Subcutaneous abdominal adipose tissue (tissue), 5 donors: Measurements from ENCODE around the gene POLR1A.
"Not testable (repeated sequence)": the region's sequence is repeated elsewhere in the genome, so short reads cannot be mapped to it uniquely, and the experiment has no call there.

Experiments used
- H3K27ac ChIP-seq: one replicate; pipeline ENCODE4 v1.7.0; 2013; ENCODE audit warnings: low read depth, mild to moderate bottlenecking, inconsistent platforms, low read length, moderate library complexity
- H3K27me3 ChIP-seq, 5 donors: one replicate each; pipeline ENCODE4 v1.7.0; 2013; ENCODE audit warnings: low read length in 5 of 5, inconsistent platforms in 1 of 5; ENCODE audit not compliant: control insufficient read depth in 5 of 5, insufficient read depth in 4 of 5
- H3K36me3 ChIP-seq, 5 donors: one replicate each; pipeline ENCODE4 v1.7.0; 2013; ENCODE audit warnings: low read length in 5 of 5; ENCODE audit not compliant: control insufficient read depth in 5 of 5, insufficient read depth in 5 of 5
- H3K4me1 ChIP-seq, 5 donors: one replicate each; pipeline ENCODE4 v1.7.0; 2013; ENCODE audit warnings: low read length in 5 of 5, mild to moderate bottlenecking in 3 of 5, moderate library complexity in 1 of 5; ENCODE audit not compliant: control insufficient read depth in 5 of 5, insufficient read depth in 5 of 5
- H3K4me3 ChIP-seq, 5 donors: one replicate each; pipeline ENCODE4 v1.7.0; 2013; ENCODE audit warnings: low read length in 5 of 5, low read depth in 1 of 5
- H3K9ac ChIP-seq, 5 donors: one replicate each; pipeline ENCODE4 v1.7.0; 2013; ENCODE audit warnings: low read length in 5 of 5, mild to moderate bottlenecking in 4 of 5, moderate library complexity in 3 of 5
- H3K9me3 ChIP-seq, 5 donors: one replicate each; pipeline ENCODE4 v1.7.0; 2013; ENCODE audit warnings: low read length in 5 of 5; ENCODE audit not compliant: control insufficient read depth in 5 of 5
- donor health status: healthy.
- donor health status: healthy.
- donor health status: healthy.
- donor health status: healthy.
- donor health status: healthy.

POLR1A gene

DNA sequence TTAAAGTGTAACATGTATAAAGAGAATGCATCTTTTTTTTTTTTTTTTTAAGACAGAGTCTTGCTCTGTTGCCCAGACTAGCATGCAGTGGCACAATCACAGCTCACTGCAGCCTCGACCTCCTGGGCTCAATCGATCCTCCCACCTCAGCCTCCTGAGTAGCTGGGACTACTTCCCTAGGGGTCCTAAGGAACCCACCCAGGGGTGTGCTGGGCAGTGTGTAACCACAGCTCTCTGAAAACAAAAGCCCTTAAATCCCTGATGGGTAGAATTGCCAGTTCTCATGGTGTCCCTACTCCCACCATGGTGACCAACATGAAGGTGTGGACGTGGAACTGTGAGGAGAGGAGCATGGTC, 111.3 kb downstream of the POLR1A start:
- H3K36me3 ChIP-seq = no peaks in the 10 kb centered on the region
- H3K27ac ChIP-seq = no peak overlapping the region
- H3K27me3 ChIP-seq = no peaks in the 10 kb centered on the region
- H3K9ac ChIP-seq = no peak overlapping the region
- H3K9me3 ChIP-seq = no peaks in the 10 kb centered on the region
- H3K4me1 ChIP-seq = peaks cover 12 to 60% (median 55%) of the 10 kb centered on the region in 5 donors
- H3K4me3 ChIP-seq = no peak overlapping the region

DNA sequence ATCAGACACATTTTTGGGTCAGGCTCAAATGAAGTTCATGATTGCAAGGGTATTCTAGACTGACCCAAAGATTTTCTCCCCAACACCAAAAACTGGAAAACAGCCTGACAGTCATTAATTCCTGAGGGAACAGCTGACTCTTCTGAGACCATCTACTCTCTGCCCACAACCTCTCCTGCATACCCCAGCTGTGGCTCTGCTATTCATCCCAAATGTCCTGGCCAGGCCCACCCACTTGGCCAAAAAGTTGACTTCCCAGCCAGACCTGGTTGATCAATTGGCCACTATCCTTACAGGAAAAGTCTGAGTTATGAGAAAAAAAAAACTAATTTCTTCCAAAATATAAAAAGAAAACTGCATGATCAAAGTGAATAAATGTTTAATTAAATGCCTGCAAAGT, 113.1 kb downstream of the POLR1A start:
- no peak overlapping the region for H3K4me3 ChIP-seq
- H3K36me3 ChIP-seq = no peaks in the 10 kb centered on the region
- H3K27ac ChIP-seq = no peak overlapping the region
- H3K4me1 ChIP-seq = peaks cover 6 to 57% (median 46%) of the 10 kb centered on the region in 5 donors
- no peaks in the 10 kb centered on the region for H3K27me3 ChIP-seq
- no peaks in the 10 kb centered on the region for H3K9me3 ChIP-seq
- no peak overlapping the region for H3K9ac ChIP-seq

DNA sequence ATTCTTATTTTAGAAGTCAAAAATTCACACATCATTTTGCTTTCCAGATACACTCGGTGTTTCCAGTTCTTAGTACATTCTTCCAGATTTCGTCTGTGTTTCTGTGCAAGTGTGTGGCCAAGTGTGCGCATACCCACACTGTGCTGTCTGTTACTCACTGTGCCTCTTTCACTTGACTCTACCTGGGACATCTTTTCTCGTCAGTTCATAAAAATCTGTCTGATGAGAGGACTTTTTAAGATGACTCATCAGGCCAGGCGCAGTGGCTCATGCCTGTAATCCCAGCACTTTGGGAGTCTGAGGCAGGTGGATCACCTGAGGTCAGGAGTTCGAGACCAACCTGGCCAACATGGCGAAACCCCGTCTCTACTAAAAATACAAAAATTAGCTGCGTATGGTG, 113.6 kb downstream of the POLR1A start:
- H3K27me3 ChIP-seq, H3K4me3 ChIP-seq, H3K36me3 ChIP-seq, H3K27ac ChIP-seq, H3K9me3 ChIP-seq, H3K9ac ChIP-seq: not testable (repeated sequence)
- peaks cover 3 to 57% (median 46%) of the 10 kb centered on the region in 5 donors for H3K4me1 ChIP-seq

DNA sequence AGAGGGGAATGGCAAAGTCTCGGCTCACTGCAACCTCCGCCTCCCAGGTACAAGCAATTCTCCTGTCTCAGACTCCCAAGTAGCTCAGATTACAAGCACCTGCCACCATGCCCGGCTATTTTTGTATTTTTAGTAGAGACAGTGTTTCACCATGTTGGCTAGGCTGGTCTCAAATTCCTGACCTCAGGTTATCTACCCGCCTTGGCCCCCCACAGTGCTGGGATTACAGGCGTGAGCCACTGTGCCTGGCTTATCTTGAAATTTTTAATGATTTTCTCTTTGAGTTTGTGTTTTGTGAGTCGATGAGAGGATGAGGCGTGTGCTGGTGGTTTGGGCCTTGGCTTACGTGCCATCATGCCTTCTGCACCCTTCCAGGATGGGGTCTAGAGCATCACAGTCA, 115.6 kb downstream of the POLR1A start:
- Histone ChIP-seq H3K36me3 (no peaks in the 10 kb centered on the region), H3K27me3 (no peaks in the 10 kb centered on the region), H3K4me1 (peaks cover 3 to 40% (median 29%) of the 10 kb centered on the region in 5 donors), H3K9ac (no peak overlapping the region), H3K9me3 (no peaks in the 10 kb centered on the region), H3K27ac (no peak overlapping the region), H3K4me3 (no peak overlapping the region)

DNA sequence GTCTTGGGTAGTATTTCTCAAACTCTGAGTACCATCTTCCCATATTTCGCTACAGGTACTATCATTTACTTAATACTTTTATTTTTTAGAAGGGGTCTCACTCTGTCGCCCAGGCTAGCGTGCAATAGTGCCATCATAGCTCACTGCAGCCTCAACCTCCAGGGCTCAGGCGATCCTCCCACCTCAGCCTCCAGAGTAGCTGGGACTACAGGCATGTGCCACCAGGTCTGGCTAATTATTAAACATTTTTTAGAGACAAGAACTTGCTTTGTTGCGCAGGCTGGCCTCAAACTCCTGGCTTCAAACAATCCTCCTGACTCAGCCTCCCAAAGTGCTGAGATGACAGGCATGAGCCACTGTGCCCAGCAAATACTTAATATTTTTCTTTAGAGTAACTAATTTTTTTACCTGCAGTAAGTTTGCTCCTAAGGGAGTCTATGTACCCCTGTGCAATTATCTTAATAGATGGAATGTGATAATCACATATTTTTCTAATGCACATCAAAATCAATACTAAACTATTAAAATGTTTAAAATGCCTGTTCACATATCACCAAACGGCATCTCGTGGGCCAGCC, 116.3 kb downstream of the POLR1A start:
- H3K27ac ChIP-seq = no peak overlapping the region

DNA sequence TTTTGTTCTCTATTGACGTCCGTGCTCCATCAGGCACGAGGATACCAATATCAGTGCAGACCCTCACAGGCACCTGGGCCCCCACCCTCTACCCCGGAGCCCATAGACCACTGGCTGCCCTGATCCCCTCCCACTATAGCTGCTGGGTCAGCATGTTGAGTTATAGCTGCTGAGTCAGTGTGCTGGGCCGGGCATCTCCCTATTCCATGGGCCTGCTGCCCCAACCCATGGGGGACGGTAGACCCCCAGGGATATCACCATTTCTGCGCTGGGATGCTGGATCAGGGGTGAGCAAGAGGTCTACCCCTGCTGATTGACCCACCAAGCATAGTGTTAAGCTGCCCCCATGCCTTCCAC, 116.8 kb downstream of the POLR1A start:
- H3K27ac ChIP-seq = peak overlapping the region; percentile 85
- H3K9ac ChIP-seq = no peak overlapping the region

More for the DNA sequence above, 116.3 kb downstream of the POLR1A start:
- H3K4me3 ChIP-seq = no peak overlapping the region
- H3K9ac ChIP-seq = no peak overlapping the region
- no peaks in the 10 kb centered on the region for H3K9me3 ChIP-seq
- no peaks in the 10 kb centered on the region for H3K27me3 ChIP-seq
- H3K4me1 ChIP-seq = peaks cover 3 to 35% (median 28%) of the 10 kb centered on the region in 5 donors
- no peaks in the 10 kb centered on the region for H3K36me3 ChIP-seq

DNA sequence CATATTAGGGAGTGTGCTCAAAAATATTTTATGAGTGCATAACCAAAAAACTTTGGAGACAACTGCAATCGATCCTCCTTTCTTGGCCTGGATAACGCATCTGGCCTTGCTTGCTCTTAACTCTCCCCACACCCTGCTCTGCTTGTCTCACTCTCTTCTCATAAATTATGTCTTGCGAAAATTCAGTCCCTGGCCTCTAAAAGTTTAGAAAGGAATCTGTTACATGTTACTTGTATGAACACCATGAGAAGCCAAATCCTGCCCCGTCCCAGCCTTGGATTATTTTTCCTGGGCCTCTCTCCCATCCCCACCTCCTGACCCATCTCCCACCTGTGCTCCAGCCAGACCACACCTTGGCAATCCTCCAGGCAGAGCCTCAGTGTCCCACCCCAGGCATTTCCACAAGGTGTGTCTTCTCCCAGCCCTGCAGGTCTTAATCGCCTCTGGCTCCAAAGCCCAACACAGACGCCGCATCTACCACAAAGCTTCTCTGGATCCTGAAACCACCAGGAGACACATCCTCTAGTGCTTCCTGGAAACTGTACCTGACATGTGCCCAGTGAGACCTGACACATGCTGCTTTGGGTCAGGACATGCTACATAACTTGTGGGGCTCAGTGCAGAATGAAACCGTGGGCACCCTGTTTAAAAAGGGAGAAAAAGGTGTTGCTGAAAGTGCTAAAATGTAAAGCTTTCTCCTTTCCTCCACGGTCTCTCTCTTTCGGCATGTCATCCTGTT, 117.3 kb downstream of the POLR1A start:
- Histone ChIP-seq H3K4me1 (peaks cover 3 to 27% (median 22%) of the 10 kb centered on the region in 5 donors), H3K9me3 (no peaks in the 10 kb centered on the region), H3K9ac (peak overlapping the region in 1 of 5 donors; percentile 54), H3K36me3 (no peaks in the 10 kb centered on the region), H3K4me3 (no peak overlapping the region), H3K27ac (peak overlapping the region; percentile 85), H3K27me3 (no peaks in the 10 kb centered on the region)

More for the DNA sequence above, 116.8 kb downstream of the POLR1A start:
- Histone ChIP-seq H3K36me3 (no peaks in the 10 kb centered on the region), H3K4me1 (peaks cover 3 to 30% (median 25%) of the 10 kb centered on the region in 5 donors), H3K27me3 (no peaks in the 10 kb centered on the region), H3K9me3 (no peaks in the 10 kb centered on the region), H3K4me3 (no peak overlapping the region)

DNA sequence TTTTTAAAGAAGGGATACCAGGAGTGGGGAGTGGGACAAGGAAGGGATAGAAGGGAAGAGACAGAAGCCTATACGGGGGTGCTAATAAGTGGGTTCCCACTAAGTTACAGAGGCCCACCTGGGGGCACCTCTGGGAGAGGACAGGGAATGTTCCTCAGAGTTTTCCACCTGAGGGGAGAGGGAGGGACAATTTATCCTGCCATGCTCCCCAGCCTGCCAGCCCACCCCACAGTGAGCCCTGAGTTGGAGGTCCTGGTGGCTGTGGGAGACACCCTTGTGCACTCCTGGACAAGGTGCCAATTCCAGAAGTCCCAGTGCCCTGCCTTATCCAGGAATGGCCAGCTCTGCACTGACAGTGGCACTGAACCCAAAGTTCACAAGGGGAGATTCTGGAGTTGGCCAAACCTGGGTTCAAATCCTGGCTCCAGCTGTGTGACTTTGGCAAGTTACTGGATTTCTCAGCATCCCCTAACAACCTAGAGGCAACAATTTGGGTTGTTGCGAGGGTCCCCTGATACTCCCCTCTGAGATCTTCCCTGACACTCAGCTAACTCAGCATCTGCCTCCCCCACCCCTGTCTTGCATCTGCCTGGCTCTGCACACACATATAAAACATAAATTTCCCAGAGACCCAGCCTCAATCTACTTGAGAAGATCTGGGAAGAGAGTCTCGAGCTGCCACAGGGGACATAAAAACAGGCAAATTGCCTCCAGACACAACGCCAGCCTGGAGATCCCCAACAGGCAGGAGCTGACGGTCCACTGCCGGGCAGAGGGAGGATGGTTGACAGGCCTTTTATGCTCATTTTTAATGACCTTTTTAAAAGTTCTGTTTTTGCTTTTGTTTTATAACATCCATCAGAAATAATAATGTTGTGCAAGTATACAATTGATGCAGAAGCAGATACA, 118.2 kb downstream of the POLR1A start:
- Histone ChIP-seq H3K27ac (peak overlapping the region; percentile 85), H3K9ac (no peak overlapping the region), H3K4me1 (peaks cover 3 to 25% (median 19%) of the 10 kb centered on the region in 5 donors), H3K9me3 (no peaks in the 10 kb centered on the region), H3K36me3 (no peaks in the 10 kb centered on the region), H3K27me3 (no peaks in the 10 kb centered on the region), H3K4me3 (no peak overlapping the region)

DNA sequence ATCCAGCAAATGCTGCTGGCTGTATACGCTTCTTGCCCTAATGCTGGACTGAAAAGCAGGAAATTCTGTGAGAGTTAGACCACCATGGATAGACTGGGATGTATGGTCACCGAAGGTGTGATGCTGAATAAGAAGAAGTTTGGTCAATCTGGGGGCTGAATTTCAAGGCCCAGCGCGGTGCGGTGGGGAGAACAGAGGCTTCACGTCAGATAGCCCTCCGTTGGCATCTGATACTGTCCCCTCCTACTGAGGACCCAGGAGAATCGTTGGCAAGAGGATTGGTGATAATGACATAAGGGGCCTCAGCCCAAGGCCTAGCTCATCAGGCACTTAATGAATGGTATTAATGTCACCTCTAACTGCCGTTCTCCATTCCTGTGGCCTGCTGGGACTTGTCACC, 119.6 kb downstream of the POLR1A start:
- H3K27ac ChIP-seq = no peak overlapping the region

DNA sequence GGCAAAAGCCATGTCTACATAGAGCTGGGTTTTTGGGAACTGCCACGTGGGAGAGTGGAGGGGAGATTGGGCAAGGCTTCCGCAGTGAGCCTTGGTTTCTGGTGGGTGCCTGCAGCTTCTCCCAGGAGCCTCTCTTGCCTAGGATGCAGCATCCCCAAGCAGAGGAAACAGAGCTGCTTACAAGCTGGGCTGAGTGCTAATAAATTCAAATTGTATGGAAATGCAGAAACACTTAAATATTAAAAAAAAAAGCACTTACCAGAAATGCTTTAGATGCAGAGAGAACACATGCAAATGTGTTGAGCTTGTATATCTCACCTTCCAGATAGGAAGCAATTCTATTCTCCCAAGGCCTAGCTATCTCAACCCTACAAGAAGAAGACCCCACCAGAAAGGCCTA, 120.9 kb downstream of the POLR1A start:
- H3K4me1 ChIP-seq = peaks cover 3 to 25% (median 19%) of the 10 kb centered on the region in 5 donors
- H3K27ac ChIP-seq = no peak overlapping the region
- H3K4me3 ChIP-seq = no peak overlapping the region
- H3K9me3 ChIP-seq = no peaks in the 10 kb centered on the region
- H3K36me3 ChIP-seq = no peaks in the 10 kb centered on the region
- H3K27me3 ChIP-seq = no peaks in the 10 kb centered on the region
- no peak overlapping the region for H3K9ac ChIP-seq

More for the DNA sequence above, 119.6 kb downstream of the POLR1A start:
- H3K4me1 ChIP-seq = peaks cover 3 to 25% (median 19%) of the 10 kb centered on the region in 5 donors
- no peaks in the 10 kb centered on the region for H3K36me3 ChIP-seq
- no peak overlapping the region for H3K4me3 ChIP-seq
- no peak overlapping the region for H3K9ac ChIP-seq
- H3K27me3 ChIP-seq = no peaks in the 10 kb centered on the region
- no peaks in the 10 kb centered on the region for H3K9me3 ChIP-seq
